Brain microvascular endothelial cell (primary cell): ENCODE results near the gene KMT2D.

Experiments
- DNase-seq: peaks from one replicate; pipeline ENCODE4 v3.0.0-alpha.2; 2020
- H3K27ac ChIP-seq: fragments of 250-450 bp; sonication (Bioruptor Pico); 2 replicates; pipeline ENCODE4 v1.5.1; 2020; ENCODE audit warnings: mild to moderate bottlenecking, moderate library complexity
- H3K27me3 ChIP-seq: fragments of 250-450 bp; sonication (Bioruptor Pico); replicated peaks from 2 replicates; pipeline ENCODE4 v1.5.1; 2020; ENCODE audit warnings: mild to moderate bottlenecking
- H3K36me3 ChIP-seq: fragments of 250-450 bp; sonication (Bioruptor Pico); replicated peaks from 2 replicates; pipeline ENCODE4 v1.5.1; 2020; ENCODE audit warnings: mild to moderate bottlenecking
- H3K4me3 ChIP-seq: 2 replicates; pipeline ENCODE4 v1.5.1; 2011; ENCODE audit warnings: low read depth, mild to moderate bottlenecking, control low read depth, low read length, moderate library complexity
- in situ Hi-C: cut with HindIII; loops from 2 replicates; pipeline ENCODE4 v1.10.0; 2017; ENCODE audit warnings: low sequenced_read_pairs, low pct_ligation_motif_present
- TF ChIP-seq, protein P1 (sequence below): IDR thresholded peaks from 2 replicates; pipeline ENCODE4 v1.5.1; 2011; ENCODE audit warnings: low read depth, mild to moderate bottlenecking, moderate library complexity, low read length, control low read depth, inconsistent platforms; ENCODE audit errors: missing control alignments

Gene KMT2D

GRCh38 chr12:49037947-49038237, 22.7 kb downstream of the KMT2D start:
- Histone ChIP-seq H3K27ac (no peak overlapping the region), H3K36me3 (peaks cover 83% of the 10 kb centered on the region), H3K4me3 (no peak overlapping the region), H3K27me3 (no peaks in the 10 kb centered on the region)
- in situ Hi-C loops: no loop called here
- TF ChIP-seq, protein P1, sequence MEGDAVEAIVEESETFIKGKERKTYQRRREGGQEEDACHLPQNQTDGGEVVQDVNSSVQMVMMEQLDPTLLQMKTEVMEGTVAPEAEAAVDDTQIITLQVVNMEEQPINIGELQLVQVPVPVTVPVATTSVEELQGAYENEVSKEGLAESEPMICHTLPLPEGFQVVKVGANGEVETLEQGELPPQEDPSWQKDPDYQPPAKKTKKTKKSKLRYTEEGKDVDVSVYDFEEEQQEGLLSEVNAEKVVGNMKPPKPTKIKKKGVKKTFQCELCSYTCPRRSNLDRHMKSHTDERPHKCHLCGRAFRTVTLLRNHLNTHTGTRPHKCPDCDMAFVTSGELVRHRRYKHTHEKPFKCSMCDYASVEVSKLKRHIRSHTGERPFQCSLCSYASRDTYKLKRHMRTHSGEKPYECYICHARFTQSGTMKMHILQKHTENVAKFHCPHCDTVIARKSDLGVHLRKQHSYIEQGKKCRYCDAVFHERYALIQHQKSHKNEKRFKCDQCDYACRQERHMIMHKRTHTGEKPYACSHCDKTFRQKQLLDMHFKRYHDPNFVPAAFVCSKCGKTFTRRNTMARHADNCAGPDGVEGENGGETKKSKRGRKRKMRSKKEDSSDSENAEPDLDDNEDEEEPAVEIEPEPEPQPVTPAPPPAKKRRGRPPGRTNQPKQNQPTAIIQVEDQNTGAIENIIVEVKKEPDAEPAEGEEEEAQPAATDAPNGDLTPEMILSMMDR: no peak
- no peak for DNase-seq

- Histone ChIP-seq H3K4me3 (no peak overlapping the region), H3K27me3 (no peaks in the 10 kb centered on the region), H3K27ac (no peak overlapping the region), H3K36me3 (peaks cover 83% of the 10 kb centered on the region)
- in situ Hi-C loops: no loop called here
- DNase-seq: no peak
- TF ChIP-seq, protein P1: no peak
These were observed 23.3 kb downstream of the KMT2D start for GRCh38 chr12:49037111-49037946.

DNA sequence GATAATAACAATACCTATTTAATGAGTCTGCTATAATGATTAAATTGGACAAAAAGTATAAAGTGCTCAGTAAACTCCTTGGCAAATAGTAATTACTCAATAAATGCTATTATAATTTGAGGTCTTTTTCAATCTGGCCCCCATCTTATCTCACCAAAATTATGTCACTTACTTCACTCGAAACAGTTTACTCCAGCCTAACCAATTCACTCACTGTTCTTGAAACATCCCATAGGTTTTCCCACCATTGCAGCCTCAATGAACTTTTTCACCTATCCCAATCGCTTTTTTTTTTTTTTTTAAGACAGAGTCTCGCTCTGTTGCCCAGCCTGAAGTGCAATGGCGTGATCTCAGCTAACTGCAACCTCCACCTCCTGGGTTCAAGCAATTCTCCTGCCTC, 24.6 kb downstream of the KMT2D start:
- no peak overlapping the region for H3K27ac ChIP-seq
- peaks cover 85% of the 10 kb centered on the region for H3K36me3 ChIP-seq
- in situ Hi-C loops: no loop called here
- no peak overlapping the region for H3K4me3 ChIP-seq
- TF ChIP-seq, protein P1: no peak
- DNase-seq: no peak
- H3K27me3 ChIP-seq: no peaks in the 10 kb centered on the region

- no peak overlapping the region for H3K27ac ChIP-seq
- no peaks in the 10 kb centered on the region for H3K27me3 ChIP-seq
- in situ Hi-C loops: no loop called here
- TF ChIP-seq, protein P1: no peak
- peaks cover 82% of the 10 kb centered on the region for H3K36me3 ChIP-seq
- no peak overlapping the region for H3K4me3 ChIP-seq
- DNase-seq: no peak
These were observed 26.3 kb downstream of the KMT2D start for GRCh38 chr12:49034286-49034622.

DNA sequence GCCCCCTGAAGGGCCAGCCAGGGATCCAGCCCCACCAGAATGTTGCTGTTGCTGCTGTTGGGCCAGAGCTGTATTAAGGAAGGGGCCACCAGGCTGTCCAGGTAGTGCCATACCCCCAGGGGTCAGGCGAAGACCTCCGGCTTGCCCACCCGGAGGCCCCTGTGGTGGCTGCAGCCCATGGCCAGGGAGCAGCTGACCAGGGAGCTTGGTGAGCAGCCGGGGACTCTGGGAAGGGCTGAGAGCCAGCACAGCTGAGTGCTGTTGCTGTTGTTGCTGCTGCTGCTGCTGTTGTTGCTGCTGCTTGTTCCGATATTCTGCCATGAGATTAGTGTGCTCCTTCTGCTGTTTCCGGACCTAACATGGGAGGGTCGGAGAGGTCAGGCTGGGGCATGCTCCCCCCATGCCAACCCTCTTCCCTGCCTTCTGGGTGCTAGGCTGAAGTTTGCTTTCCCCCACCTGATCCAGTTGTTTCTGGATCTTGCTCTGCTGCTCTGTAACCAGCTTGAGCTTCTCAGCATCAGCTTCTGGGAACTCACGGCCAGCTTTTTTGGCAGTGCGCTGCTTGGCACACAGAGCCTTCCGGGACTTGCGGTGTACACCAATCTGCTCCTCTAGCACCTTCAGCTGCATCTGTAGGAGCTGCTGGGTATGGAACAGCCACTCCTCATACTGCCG, 26.8 kb downstream of the KMT2D start:
- in situ Hi-C loops: no loop called here
- Histone ChIP-seq H3K27ac (no peak overlapping the region), H3K27me3 (no peaks in the 10 kb centered on the region), H3K36me3 (peaks cover 82% of the 10 kb centered on the region), H3K4me3 (no peak overlapping the region)
- DNase-seq: no peak
- TF ChIP-seq, protein P1: no peak
